Lung (tissue), 16 donors: ENCODE measurements around the gene TRPM5. TPM values are rescaled to one million over a fixed set of nuclear protein-coding genes. Genes with fewer than 3 reads are reported as not detected.

ENCODE experiments used
- ATAC-seq: fragments of 200-7000 bp; cut with Tn5 transposase; one replicate; pipeline ENCODE4 v1.9.1; 2020; ENCODE audit warnings: moderate number of reproducible peaks; ENCODE audit not compliant: insufficient read depth, low FRiP score
- DNase-seq, 3 donors: peaks; one replicate each; pipeline ENCODE4 v3.0.0-alpha.2; 2013 to 2017
- H3K27ac ChIP-seq, 2 donors: one replicate each; pipeline ENCODE4 v1.5.1; 2013; ENCODE audit warnings: mild to moderate bottlenecking in 2 of 2, moderate library complexity in 2 of 2, control low read depth in 1 of 2, inconsistent platforms in 1 of 2, low read depth in 1 of 2, low read length in 1 of 2
- H3K27me3 ChIP-seq, 3 donors: one replicate each; pipeline ENCODE4 v1.5.1; 2013; ENCODE audit warnings: low read length in 2 of 3; ENCODE audit not compliant: control insufficient read depth in 3 of 3, insufficient read depth in 3 of 3
- H3K36me3 ChIP-seq, 4 donors: one replicate each; pipeline ENCODE4 v1.5.1; 2013; ENCODE audit warnings: low read length in 4 of 4, mild to moderate bottlenecking in 1 of 4, moderate library complexity in 1 of 4; ENCODE audit not compliant: control insufficient read depth in 4 of 4, insufficient read depth in 4 of 4
- H3K4me1 ChIP-seq, 5 donors: one replicate each; pipeline ENCODE4 v1.5.1; 2013; ENCODE audit warnings: low read length in 5 of 5, mild to moderate bottlenecking in 2 of 5, moderate library complexity in 1 of 5; ENCODE audit not compliant: control insufficient read depth in 5 of 5, insufficient read depth in 5 of 5
- H3K4me3 ChIP-seq: one replicate; pipeline ENCODE4 v1.5.1; 2013; ENCODE audit warnings: mild to moderate bottlenecking, control low read depth, moderate library complexity
- H3K9ac ChIP-seq, 2 donors: one replicate each; pipeline ENCODE4 v1.5.1; 2013; ENCODE audit warnings: low read length in 2 of 2, control low read depth in 1 of 2; ENCODE audit not compliant: insufficient read depth in 1 of 2
- H3K9me3 ChIP-seq, 4 donors: one replicate each; pipeline ENCODE4 v1.5.1; 2013; ENCODE audit warnings: low read length in 3 of 4, mild to moderate bottlenecking in 1 of 4, moderate library complexity in 1 of 4; ENCODE audit not compliant: control insufficient read depth in 4 of 4, insufficient read depth in 3 of 4
- WGBS, 2 donors: extraction: QIAGEN DNeasy Blood & Tissue Kit; methylation state at CpG; one replicate each; pipeline ENCODE4 v1.1.7; 2013; 5-methylcytosine and 5-hydroxymethylcytosine counted together
- long read RNA-seq, 5 donors: transcript quantifications; one replicate each; lab custom pipeline, GENCODE V29; 2026
- polyA plus RNA-seq, 2 donors: library from polyadenylated mRNA; stranded (reverse); fragments of 200-250 nt; gene quantifications; one replicate each; pipeline ENCODE4 v1.2.1, GENCODE V29; 2013
- total RNA-seq, 2 donors: library from RNA; depleted of rRNA in 1 of 2; stranded (reverse); fragments of >200 nt in 1 of 2; gene quantifications; one replicate each; pipeline ENCODE4 v1.2.1, GENCODE V29; 2014 to 2021
- TF ChIP-seq, protein P1 (sequence below): IDR thresholded peaks from 2 replicates; pipeline ENCODE4 v1.5.1; 2012; ENCODE audit warnings: mild to moderate bottlenecking; ENCODE audit errors: control extremely low read depth, extremely low read depth
- donor health status: control.
- donor health status: control.
- donor health status: Bipolar disorder and iron deficiency.
- donor health status: healthy.
- donor health status: DM: yes; HTN: yes; CAD: no.

Gene TRPM5, protein sequence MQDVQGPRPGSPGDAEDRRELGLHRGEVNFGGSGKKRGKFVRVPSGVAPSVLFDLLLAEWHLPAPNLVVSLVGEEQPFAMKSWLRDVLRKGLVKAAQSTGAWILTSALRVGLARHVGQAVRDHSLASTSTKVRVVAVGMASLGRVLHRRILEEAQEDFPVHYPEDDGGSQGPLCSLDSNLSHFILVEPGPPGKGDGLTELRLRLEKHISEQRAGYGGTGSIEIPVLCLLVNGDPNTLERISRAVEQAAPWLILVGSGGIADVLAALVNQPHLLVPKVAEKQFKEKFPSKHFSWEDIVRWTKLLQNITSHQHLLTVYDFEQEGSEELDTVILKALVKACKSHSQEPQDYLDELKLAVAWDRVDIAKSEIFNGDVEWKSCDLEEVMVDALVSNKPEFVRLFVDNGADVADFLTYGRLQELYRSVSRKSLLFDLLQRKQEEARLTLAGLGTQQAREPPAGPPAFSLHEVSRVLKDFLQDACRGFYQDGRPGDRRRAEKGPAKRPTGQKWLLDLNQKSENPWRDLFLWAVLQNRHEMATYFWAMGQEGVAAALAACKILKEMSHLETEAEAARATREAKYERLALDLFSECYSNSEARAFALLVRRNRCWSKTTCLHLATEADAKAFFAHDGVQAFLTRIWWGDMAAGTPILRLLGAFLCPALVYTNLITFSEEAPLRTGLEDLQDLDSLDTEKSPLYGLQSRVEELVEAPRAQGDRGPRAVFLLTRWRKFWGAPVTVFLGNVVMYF (N-terminal part only)
- under 1 TPM; 0.18 to 0.20 TPM for total RNA-seq
- under 1 TPM; 0.02 to 0.04 TPM for polyA plus RNA-seq
- long read RNA-seq, donor 1, result 0 reads
- long read RNA-seq, donor 2, result 0 reads
- long read RNA-seq, donor 3, result 0 reads
- long read RNA-seq, donor 4, result 0 reads
- long read RNA-seq, donor 5, result 0 reads

DNA sequence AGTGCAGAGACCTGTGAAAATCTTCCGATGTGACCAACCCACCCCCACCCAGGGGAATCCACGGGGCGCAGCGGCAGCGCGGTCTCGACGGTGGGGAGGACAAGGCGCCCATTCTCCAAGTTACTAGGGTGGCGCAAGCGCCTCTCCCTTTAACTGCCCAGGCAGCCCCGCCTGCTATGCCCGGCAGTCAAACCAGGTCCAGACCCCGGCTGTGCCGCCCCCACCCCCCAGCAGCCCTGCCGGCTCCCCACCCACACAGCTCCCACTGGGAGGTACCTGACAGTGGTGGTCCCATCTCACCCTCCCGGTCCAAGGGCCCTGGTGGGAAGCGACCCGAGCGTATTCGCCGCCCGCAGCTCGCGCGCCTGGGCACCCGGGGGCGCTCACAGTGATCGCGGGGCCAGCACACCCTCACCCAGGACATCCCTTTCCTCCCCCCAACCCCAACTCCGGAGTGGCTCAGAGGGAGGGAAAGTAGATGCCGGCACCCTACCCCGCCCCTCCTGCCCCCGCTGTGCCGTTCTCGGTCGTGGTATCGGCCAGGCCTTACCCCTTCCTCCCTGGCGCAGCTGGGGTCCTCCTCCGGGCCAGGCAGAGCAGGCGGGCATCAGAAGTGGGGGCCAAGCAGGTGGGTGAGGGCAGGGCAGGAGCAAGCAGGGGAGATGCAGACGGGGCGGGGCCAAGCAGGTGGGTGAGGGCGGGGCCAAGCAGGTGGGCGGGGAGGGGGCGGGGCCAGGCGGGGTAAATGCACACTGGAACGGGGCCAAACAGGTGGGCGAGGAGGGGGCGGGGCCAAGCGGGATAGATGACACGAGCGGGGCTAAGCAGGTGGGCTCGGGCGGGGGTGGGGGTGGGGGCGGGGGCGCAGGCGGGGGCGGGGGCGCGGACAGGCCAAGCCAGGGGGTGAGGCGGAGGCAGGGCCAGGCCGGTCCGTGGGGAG lies at the start of gene TRPM5:
Gene TRPM5 (minus strand): TSS at position 634 of the 940 bp plus-strand sequence. CDS start 21,478 bp downstream, outside the sequence.
- 10 to 15% methylated on average over 30 to 62 of the region's 64 CpGs for WGBS, 2 donors
- H3K4me3 ChIP-seq, result peak within 1 kb of the TSS; percentile 44
- TF ChIP-seq, protein P1, sequence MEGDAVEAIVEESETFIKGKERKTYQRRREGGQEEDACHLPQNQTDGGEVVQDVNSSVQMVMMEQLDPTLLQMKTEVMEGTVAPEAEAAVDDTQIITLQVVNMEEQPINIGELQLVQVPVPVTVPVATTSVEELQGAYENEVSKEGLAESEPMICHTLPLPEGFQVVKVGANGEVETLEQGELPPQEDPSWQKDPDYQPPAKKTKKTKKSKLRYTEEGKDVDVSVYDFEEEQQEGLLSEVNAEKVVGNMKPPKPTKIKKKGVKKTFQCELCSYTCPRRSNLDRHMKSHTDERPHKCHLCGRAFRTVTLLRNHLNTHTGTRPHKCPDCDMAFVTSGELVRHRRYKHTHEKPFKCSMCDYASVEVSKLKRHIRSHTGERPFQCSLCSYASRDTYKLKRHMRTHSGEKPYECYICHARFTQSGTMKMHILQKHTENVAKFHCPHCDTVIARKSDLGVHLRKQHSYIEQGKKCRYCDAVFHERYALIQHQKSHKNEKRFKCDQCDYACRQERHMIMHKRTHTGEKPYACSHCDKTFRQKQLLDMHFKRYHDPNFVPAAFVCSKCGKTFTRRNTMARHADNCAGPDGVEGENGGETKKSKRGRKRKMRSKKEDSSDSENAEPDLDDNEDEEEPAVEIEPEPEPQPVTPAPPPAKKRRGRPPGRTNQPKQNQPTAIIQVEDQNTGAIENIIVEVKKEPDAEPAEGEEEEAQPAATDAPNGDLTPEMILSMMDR, result no peak
- peak; percentile 7 for ATAC-seq
- peaks cover 0 to 19% (median 14%) of the 10 kb centered on the region in 3 donors for H3K27me3 ChIP-seq
- H3K27ac ChIP-seq, result peak within 1 kb of the TSS; percentile 11 to 39
- H3K36me3 ChIP-seq, result no peaks in the 10 kb centered on the region
- peaks cover 0 to 3% (median 0%) of the 10 kb centered on the region in 4 donors for H3K9me3 ChIP-seq
- H3K4me1 ChIP-seq, result peaks cover 0 to 29% (median 3%) of the 10 kb centered on the region in 5 donors
- DNase-seq, result peak; percentile 11 to 59 (median 16)
- H3K9ac ChIP-seq, result no peak within 1 kb of the TSS

DNA sequence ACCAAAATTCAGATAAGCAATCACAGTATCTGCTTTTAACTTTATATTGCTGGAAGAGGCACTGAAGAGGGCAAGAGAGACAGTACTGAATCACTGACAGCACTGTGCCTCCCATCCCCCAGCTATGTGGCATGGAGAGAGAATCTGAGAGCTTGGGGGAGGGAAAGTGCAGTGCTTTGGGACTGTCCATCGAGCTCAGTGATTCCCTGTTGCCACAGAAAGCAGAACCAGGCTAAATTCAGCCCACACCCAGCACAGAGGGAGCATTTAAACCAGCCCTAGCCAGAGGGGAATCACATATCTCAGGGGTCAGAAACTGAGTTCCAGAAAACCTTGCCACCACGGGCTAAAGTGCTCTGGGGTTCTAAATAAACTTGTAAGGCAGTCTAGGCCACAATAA lies 44.8 kb upstream of the TRPM5 start:
- no peaks in the 10 kb centered on the region for H3K36me3 ChIP-seq
- H3K27me3 ChIP-seq, result no peaks in the 10 kb centered on the region
- no peak overlapping the region for H3K27ac ChIP-seq
- TF ChIP-seq, protein P1, result no peak
- DNase-seq, result no peak
- ATAC-seq, result no peak
- H3K9ac ChIP-seq, result no peak overlapping the region
- H3K9me3 ChIP-seq, result peaks cover 0 to 26% (median 2%) of the 10 kb centered on the region in 4 donors
- WGBS, 2 donors, result 55 to 68% methylated on average over 2 of the region's 2 CpGs
- H3K4me1 ChIP-seq, result no peaks in the 10 kb centered on the region
- H3K4me3 ChIP-seq, result no peak overlapping the region

DNA sequence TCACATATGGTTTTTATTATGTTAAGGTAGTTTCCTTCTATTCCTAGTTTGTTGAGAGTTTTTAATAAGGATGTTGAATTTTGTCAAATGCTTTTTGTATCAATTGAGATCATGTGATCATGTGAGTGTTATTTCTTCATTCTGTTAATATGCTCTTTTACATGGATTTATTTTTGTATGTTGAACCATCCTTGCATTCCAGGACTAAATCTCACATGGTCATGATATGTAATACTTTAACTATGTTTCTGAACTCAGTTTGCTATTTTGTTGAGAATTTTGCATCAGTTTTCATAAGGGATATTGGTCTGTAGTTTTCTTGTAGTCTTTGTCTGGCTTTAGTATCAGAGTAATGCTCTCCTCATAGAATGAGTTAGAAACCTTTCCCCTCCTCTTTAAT lies 43.7 kb upstream of the TRPM5 start:
- Histone ChIP-seq H3K27ac (no peak overlapping the region), H3K4me1 (peaks cover 0 to 5% (median 3%) of the 10 kb centered on the region in 5 donors), H3K4me3 (no peak overlapping the region), H3K36me3 (no peaks in the 10 kb centered on the region), H3K27me3 (no peaks in the 10 kb centered on the region), H3K9me3 (peaks cover 0 to 26% (median 2%) of the 10 kb centered on the region in 4 donors), H3K9ac (no peak overlapping the region)
- no peak for ATAC-seq
- TF ChIP-seq, protein P1, result no peak
- no peak for DNase-seq
